Measurements from ENCODE around the gene DNM3.

DNA sequence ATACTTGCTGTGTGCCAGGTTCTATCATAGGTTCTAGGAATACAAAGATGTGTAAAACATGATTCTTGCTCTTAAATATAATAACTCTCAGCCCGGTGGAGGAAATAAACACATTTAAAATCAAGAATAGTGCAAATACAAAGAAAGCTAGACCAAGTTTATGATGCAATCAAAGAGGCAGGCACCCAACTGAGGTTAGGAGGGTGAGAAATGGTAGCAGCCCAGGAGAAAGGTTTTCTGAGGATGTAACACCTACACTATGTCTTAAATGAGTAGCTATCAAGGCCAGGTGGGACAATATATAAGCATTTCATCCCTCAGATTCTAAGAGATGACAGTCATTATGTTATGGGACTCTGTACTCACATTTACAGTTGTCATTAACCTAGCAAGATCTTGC is 612.3 kb downstream of the DNM3 start:
- TF ChIP-seq, protein P1, sequence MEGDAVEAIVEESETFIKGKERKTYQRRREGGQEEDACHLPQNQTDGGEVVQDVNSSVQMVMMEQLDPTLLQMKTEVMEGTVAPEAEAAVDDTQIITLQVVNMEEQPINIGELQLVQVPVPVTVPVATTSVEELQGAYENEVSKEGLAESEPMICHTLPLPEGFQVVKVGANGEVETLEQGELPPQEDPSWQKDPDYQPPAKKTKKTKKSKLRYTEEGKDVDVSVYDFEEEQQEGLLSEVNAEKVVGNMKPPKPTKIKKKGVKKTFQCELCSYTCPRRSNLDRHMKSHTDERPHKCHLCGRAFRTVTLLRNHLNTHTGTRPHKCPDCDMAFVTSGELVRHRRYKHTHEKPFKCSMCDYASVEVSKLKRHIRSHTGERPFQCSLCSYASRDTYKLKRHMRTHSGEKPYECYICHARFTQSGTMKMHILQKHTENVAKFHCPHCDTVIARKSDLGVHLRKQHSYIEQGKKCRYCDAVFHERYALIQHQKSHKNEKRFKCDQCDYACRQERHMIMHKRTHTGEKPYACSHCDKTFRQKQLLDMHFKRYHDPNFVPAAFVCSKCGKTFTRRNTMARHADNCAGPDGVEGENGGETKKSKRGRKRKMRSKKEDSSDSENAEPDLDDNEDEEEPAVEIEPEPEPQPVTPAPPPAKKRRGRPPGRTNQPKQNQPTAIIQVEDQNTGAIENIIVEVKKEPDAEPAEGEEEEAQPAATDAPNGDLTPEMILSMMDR (conservative IDR thresholded peaks at IDR 0.05; ENCODE audit: low read depth, low read length): no peak
- no peak for TF ChIP-seq EZH2 (IDR thresholded peaks at IDR 0.05; ENCODE audit: borderline replicate concordance, low read depth, low read length, poor library complexity, severe bottlenecking)

All from A673 (cell line).